ENCODE measurements around the gene HINT1.

DNA sequence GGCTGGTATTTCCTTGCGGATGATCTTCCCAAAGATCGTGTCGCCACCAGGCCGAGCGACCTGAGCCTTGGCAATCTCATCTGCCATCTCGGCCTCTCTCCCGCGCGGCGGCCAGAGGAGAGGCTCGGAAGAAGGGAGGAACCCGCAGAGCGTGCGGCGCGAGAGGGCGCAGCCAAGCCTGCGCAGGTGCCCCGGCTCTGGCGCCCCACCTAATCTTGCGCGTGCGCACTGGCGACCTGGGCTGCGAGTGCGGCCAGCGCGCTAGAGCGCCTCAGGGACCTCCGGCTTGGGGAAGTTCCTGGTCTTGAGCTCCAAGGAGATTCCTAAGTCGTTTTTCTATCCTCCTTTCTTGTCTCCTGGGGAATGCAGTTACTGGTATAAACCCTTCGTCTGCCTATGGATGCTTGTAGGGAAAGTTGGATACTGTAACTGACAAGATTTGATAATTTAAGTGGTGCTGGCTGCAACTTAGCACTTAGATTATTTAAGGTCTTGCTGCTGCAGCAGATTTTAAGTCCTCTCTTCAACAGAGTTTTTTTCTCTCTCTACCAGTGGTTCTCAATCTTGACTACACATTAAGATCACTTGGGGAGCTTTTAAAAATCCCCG, at the start of gene HINT1:
- no peak for TF ChIP-seq TARDBP (IDR thresholded peaks at IDR 0.05)
- peak; percentile 10 for TF ChIP-seq L3MBTL2 (conservative IDR thresholded peaks at IDR 0.05)
- TF ChIP-seq BHLHE40 (IDR thresholded peaks at IDR 0.05; ENCODE audit: borderline replicate concordance), result no peak
- no peak for TF ChIP-seq SP1 (IDR thresholded peaks at IDR 0.05)
- no peak for TF ChIP-seq NFRKB (IDR thresholded peaks at IDR 0.05)
- TF ChIP-seq FOXA1 (IDR thresholded peaks at IDR 0.05), result no peak

All from HEK293T (cell line).